Embryonic facial prominence (tissue), 1 donor: ENCODE measurements around the gene DMXL1.

Source experiments
- DNase-seq: peaks from one replicate; pipeline ENCODE4 v3.0.0-alpha.2; 2016; ENCODE audit errors: extremely low spot score

DMXL1 gene, protein sequence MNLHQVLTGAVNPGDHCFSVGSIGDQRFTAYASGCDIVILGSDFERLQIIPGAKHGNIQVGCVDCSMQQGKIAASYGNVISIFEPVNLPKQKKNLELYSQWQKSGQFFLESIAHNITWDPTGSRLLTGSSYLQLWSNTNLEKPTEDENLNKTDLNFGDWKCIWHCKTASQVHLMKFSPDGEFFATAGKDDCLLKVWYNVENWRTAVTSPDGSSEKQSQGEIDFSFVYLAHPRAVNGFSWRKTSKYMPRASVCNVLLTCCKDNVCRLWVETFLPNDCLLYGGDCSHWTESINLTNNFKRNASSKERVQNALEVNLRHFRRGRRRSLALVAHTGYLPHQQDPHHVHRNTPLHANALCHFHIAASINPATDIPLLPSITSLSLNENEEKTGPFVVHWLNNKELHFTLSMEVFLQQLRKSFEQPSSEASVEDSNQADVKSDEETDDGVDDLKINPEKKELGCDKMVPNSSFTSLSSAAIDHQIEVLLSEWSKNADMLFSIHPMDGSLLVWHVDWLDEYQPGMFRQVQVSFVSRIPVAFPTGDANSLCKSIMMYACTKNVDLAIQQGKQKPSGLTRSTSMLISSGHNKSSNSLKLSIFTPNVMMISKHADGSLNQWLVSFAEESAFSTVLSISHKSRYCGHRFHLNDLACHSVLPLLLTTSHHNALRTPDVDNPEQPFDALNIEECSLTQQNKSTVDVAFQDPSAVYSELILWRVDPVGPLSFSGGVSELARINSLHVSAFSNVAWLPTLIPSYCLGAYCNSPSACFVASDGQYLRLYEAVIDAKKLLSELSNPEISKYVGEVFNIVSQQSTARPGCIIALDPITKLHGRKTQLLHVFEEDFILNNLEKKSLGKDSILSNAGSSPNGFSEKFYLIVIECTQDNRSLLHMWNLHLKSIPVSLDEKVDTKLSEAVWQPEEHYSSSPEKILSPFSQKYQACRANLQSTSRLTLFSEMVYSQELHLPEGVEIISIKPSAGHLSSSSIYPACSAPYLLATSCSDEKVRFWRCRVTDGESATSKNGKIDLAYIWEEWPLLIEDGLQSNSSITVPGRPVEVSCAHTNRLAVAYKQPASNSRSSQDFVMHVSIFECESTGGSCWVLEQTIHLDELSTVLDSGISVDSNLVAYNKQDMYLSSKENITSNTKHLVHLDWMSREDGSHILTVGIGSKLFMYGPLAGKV (N-terminal part only)

DNA sequence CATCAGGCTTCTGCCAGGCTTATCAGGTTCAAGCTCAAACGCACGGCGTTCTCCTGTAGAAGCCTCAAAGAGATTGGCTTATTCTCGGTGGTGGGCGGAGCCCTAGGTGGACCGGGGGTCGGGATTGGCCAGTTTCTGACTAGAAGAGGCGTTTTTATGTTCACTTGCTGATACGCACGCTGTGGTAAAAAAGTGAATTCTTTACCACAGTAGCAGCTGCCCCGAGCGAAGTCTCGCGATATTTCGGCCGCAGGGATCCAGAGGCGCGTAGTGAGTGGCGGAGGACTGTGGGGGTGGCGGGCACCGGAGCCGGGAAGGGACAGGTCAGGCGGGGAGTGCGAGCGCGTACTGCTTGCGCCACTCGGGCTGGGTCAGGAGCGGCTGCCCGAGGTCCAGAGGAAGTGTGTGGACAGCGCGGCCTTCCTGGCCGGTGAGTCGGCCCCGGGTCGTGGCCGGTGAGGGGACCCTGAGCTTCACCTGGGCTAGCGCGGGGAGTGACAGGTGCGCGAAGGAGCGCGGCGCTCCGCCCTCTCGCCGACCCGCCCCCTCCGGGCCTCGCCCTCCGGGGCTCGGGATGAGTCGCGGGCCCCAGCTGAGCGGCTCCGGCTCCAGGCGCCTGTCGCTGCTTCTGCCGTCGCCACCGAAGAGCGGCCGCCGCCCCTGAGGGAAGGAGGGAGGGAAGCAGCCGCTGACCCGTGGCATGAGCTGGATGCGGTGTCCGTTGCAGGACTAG, at the start of gene DMXL1:
Gene DMXL1, plus strand, starts transcription at position 260 of the 733 bp plus-strand sequence. CDS start 483 bp downstream, outside the sequence.
- peak; percentile 95 for DNase-seq

DNA sequence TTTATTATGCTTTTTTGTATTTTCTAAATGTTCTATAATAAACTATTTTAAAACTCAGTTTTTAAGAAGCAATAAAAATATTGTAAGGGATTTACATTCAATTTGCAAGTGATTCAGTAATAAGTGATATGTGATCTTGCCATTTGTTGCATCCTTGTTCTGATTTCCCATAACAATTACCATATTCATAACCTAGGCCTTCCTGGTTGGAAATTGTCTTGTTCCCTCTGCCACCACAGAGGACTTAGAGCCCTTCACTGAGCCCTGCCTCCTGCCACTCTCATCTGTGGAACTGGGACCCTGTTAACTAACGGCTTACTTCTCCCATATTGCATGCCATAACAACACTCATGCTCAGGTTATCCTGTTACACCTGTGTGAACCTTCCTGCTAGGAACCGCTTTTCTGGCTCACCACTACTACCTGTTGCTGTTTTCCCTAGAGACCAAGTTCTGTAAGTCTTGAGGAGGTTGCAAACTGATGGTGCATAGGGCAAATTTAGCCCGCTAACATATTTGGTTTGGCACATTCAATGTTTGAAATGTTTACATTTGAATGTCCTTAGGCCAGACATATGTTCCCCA, 49.6 kb upstream of the DMXL1 start:
- no peak for DNase-seq

DNA sequence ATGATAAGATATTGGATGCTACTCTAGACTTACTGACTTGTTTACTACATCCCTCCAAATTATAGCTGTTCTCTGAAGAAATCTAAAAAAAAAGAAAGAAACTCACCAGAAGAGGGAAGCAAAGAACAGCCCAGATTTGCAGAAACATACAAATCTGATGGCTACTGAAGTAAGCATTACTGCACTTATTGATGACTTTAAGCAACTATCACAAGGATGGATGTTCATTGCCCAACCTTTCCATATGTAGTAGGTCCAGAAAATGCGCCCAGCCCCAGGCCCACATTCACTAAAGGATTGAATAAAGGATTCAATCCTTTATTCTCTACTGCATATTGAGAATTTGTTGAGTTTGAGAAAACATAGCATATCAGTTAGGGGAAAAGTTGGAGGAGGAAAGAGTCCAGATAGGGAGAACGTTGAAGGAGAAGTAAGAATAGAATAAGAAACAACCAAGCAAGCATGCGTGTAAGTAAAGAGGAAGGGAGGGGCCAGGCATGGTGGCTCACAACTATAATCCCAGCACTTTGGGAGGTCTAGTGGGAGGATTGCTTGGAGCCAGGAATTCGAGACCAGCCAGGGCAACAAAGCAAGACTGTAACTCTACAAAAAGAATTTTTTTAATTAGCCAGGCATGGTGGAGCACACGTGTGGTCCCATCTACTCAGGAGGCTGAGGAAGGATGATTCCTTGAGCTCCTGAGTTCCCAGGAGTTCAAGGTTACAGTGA, 48.7 kb upstream of the DMXL1 start:
- DNase-seq, result no peak

DNA sequence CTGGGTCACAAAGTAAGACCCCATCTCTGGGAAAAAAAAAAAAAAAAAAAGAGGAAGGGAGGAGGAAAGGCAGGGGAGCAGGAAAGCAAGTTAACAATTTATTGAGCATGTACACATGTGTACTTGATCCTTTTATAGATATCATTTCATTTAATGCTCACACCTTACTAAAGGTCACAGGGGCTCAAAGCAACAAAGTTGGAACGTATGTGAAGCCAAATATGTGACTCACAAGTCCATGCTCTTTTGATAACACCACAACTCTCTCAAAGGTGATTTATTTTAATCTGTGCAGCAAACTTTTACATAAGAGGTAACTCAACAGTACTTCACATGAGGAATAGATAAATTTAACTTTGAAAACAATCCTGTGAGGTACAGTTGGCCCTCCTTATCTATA, 48.1 kb upstream of the DMXL1 start:
- no peak for DNase-seq

DNA sequence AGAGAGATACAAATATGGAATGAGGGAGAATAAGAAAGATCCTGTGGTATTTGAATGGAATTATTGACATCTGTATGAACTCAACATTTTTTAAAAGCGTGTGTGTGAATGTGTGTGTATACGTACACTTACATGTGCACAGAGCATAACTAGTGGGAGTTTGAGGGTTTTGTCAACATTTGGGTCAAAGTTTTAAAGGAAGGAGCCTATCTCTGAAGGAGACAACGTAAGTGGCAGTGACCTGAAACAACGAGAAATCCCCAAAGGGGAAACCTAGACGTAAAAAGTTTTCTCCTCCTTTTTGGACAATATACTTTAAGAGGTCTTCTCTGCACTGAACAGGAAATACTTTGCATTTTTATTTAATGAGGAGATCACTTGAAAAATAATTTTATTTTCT, 42.3 kb upstream of the DMXL1 start:
- no peak for DNase-seq

DNA sequence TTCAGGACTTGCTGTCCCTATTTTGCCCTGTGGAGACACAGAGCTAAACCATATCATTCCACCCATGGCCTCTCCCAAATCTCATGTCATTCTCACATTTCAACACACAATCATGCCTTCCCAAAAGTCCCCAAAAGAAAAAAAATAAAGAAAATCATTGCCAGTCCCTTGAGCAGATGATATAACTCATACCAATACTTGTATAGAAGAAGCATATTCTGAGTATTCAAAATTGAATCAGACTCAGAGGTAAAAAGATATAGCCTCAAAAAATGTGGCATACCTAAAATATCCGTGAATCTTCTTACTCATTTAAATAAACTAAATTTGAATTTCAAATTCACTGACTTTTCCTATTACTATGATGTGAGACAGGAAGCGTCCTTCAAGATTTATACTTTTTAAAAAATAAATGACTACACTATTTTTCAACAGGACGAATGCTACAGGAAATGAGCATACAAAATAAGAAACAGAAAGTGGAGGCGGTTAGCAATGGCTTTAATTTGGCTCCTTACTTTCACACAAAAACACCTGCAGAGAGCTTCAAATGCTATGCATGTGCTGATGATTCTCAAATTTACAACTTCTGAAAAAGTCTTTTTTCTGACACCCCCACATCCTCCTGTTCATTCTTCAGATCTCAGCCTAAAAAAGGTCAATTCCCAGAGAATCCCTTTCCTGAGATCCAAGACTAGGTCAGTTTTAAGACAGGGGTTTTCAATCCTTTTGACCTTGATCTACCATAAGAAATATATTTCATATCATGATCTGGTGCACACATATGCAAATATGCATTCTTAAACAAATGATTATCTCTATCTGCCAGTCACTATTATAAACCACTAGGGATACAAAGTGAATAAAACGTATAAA, 39.6 kb upstream of the DMXL1 start:
- DNase-seq, result no peak

DNA sequence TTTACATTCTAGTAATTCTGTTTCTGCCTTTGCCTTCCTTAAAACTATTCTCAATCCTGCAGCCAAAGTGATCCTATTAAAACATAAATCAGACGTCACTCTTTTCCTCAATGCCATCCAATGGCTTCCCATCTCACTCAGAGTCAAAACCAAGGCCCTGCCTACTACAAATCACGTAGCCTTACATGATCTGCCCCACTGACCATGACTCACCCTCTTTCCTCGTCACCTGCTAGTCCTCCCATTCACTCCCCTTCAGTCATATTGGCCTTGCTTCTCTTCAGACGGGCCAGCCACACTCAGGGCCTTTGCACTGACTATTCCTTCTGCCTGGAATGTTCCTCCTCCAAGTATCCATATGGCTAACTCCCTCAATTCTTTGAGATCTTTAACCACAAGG, 39.0 kb upstream of the DMXL1 start:
- no peak for DNase-seq

DNA sequence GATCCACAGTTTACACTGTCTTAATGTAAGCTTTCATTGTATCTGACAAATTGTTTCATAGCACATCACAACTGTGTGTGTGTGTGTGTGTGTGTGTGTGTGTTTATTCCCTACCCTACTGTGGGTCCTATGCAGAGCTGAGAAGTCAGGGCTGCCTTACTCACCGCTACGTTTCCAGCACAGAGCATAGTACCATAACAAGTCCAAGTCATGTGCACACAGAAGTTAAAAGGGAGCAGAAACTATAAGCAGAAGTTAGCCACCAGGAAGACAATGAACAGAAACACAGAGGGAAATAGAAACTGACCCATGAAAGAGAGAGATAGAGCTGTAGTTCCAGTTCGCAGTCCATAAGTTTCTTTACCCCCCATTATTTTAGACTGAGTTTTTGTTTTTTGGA, 38.2 kb upstream of the DMXL1 start:
- no peak for DNase-seq

DNA sequence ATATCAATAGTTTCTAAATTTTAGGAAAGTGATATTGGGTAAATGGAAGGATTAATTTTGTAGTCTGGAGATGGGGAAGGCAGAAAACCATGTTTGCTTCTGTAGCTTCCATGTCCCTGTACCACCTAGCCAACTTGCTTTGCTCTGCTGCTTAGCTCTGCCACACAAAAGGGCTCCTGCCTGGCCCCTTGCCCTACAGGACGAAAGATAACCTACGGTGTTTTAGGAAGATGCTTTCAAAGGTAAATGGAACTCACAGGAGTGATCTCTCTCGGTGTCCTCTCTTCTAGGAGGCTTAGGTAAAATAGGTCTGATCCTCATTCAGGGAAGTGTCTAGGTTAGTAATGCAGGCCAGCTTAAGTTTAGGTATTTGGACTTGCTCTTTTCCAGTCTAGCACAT, 37.8 kb upstream of the DMXL1 start:
- no peak for DNase-seq

DNA sequence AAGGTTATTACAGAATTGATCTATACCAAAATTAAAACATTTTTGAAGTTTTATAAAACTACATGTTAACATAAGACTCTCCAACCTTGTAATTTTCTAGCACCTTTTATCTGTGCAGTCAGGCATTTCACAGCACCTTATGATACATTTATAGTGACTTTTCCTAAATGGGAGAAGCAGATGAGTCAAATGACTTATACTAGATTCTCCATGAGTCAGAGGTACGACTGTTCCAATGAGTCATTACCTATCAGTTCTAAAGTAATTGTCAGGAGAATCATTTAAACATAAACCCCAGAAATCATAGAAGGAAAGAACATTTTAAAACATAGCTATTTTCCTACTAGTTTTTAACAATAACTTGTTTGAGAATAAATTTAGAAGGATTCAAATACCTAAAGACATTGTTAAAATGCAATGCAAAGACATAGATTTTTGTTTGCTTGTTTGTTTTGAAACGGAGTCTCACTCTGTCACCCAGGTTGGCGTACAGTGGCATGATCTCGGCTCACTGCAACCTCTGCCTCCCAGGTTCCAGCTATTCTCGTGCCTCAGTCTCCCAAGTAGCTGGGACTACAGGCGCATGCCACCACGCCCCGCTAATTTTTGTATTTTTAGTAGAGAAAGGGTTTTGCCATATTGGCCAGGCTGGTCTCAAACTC, 34.7 kb upstream of the DMXL1 start:
- DNase-seq, result no peak

DNA sequence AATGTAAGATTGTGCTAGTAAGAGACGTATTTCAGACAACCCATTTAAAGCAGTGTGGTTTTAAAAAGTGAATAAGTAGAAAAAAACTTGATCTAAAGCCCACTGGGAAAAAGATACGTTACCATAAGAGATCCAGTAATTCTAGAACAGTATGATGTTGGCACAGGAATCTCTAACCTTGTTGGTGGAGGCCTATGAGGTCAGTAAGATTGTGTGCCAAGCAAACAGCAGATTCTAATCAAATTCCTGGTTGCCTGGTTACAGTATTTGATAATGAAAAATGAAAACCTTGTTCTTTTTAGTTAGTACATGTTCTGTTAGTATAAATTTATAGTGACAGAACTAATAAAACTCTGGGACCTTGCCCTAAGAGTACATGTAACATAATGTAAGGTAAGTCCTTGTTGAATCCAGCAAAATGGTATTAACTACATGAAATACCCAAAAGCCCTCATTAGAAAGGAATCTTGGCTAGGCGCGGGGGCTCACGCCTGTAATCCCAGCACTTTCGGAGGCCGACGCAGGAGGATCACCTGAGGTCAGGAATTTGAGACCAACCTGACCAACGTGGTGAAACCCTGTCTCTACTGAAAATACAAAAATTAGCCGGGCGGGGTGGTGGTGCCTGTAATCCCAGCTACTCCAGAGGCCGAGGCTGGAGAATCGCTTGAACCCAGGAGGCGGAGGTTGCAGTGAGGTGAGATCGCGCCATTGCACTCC, 33.2 kb upstream of the DMXL1 start:
- peak; percentile 28 for DNase-seq

DNA sequence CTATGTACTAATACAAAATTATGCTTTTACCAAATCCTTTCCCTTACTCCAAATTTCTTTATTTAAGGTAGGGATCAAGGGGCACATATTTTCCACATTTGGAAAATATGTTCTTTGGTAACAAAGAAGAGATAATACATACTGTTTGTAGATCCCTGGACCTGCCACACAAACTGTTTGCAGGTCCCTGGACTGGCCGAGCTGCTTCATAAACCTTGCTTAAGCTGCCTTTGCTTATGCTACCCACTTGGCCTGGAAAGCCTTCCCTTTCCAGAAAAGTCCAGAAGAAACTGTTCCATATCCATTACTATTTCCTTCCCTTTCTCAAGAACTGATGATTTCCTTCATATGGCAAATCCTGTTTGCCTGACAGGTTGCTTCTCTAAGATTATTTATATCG, 22.6 kb upstream of the DMXL1 start:
- DNase-seq, result no peak

DNA sequence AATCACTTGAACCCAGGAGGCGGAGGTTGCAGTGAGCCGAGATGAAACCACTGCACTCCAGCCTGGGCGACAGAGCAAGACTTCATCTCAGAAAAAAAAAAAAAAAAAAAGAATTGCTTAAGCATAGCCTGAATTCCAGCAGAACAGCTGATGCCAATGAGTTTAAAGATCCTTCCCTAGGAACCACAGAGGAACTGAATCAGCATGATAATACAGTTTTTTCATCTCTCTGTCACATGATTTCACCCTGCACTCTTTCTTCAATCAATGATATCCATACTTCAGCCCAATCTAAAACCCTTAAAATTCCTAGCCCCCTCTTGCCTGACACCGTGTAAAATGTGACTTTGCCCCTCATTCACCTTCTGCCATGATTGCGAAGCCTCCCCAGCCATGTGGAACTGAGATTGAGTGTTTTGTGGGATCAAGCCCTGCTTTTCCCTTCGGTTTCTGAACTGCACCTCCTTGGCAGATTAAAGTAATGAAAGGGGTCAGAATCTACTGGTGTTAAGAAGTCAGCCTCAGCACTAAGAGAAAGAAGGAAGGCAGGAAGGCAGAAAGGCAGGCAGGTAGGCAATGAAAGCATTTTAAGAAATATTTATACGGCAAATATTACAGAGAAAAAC, 20.9 kb upstream of the DMXL1 start:
- no peak for DNase-seq

DNA sequence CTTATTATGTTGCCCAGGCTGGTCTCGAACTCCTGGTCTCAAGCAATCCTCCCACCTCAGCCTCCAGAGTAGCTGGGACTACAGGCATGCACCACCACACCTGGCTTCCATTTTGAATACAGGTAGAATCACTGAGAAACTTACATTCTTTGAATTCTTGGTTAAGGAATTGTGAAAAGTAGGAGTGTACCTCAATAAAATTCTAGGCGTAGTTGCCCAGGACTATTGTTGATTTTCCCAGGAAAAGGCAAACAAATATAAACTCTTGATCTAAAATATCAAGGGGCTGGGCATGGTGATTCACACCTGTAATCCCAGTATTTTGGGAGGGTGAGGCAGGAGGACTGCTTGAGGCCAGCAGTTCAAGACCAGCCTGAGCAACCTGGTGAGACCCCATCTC, 16.8 kb upstream of the DMXL1 start:
- no peak for DNase-seq

DNA sequence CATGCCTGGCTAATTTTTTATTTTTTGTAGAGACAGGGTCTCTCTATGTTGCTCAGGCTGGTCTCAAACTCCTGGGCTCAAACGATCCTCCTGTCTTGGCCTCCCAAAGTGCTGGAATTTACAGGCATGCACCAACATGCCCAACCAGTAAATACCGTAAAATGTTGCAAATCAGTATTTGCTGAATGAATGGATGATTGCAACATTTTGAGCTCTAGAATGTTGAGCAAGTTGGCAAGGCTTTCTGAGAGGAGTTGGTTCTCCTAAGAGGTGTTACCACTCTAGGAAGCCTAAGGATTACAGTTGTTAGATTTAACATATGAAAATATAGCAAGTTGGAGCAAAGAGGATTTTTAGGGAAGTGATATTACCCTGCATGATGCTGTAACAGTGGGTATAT, 15.6 kb upstream of the DMXL1 start:
- DNase-seq, result no peak

DNA sequence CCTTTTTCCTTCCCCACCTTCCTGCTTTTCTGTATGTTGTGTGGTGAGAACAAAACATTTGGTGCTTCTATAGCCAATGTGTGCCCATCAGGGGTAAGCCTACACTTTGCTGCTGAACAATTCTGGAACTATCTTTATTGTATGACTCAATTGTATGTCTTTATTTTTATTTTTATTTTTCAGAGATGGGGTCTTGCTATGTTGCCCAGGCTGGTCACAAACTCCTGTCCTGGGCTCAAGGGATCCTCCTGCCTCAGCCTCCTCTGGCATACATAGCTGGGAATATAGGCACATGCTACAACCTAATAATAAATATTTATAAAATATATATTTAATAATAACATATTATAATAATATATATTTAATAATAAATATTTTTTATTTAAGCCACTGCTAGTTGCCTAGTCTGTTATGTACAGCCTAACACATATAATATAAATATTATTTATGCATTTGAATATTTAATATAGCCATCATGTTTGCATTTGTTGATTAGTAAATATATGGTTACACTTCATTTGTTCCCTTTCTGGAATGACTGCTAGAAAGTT, 11.8 kb upstream of the DMXL1 start:
- no peak for DNase-seq

DNA sequence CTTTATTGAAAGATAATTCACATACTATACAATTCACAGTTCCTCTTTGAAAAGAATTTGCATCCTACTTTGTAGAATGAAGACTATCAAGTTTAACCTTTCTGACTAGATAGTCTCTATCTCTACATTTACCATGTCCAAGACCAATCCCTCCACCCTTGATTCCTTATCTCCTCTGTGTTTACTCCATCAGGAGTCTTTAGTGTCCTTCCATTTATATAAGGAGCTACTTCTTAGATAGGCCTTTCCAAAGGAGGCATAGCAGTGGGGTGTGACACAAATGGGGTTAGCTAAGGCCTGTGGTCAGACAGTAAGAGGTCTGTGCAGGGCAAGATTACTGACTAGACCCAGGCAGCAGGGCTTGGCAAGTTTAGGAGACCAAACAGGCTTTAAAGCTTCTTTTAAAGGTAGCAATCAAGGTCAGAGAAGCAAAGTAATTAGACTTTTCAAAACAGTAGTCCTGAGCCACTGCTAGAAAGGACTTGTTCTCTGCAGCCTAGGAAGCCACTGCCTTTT, 11.1 kb upstream of the DMXL1 start:
- no peak for DNase-seq
